ENCODE results near the gene SLC38A3. TPM values are rescaled to one million over a fixed set of nuclear protein-coding genes. Genes with fewer than 3 reads are reported as not detected.

Gene SLC38A3
- total and polyA plus RNA-seq, 9 of the 15 experiments (the other 6 are each of a cell fraction or from before 2014, with no cell fraction given), result 0.09 to 0.38 (median 0.16) TPM; not detected in 6

DNA sequence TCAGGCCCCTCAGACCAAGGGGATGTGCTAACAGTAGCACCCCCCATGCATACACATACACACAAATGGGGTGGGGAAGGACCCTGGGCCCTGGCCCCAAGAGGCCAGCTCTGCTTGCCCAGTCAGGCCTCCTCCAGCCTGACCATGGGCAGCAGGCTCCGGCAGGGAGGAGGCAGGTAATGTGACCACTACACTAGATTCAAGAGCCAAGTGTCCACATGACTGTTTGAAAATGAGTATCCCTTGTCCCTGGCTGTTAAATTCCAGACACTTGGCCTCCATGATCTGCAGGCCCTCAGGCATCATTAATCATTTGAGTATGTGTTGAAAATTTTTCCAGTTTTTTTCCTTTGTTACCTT is 17.1 kb downstream of the SLC38A3 start:
- Histone ChIP-seq H3K36me3 (ENCODE audit: control insufficient read depth, insufficient read depth, low read length) (no peaks in the 10 kb centered on the region), H3K4me3 (no peak overlapping the region), H3K79me2 (ENCODE audit: control insufficient read depth, insufficient read depth, low read length) (no peaks in the 10 kb centered on the region), H3K9me1 (ENCODE audit: control insufficient read depth, insufficient read depth, low read length) (no peaks in the 10 kb centered on the region), H3K9ac (ENCODE audit: insufficient read depth in 1 of 2, low read depth in 2 of 2, low read length in 2 of 2) (peak overlapping the region in 1 of 2 experiments; percentile 64; a peak in 1 of 4 replicates), H3K27ac (ENCODE audit: extremely low read depth, low read depth, low read length) (no peak overlapping the region), H4K20me1 (replicated peaks; ENCODE audit: control insufficient read depth, insufficient read depth, low read length) (no peaks in the 10 kb centered on the region), H3K4me2 (ENCODE audit: insufficient read depth, low read length) (no peak overlapping the region), H3K9me3 (replicated peaks; ENCODE audit: control insufficient read depth, insufficient read depth, low read depth, low read length) (no peaks in the 10 kb centered on the region), H3K27me3 (ENCODE audit: control insufficient read depth in 2 of 2, insufficient read depth in 2 of 2, low read length in 2 of 2) (peaks cover 3 to 19% of the 10 kb centered on the region in 2 experiments; a peak in 2 of 5 replicates), H2AFZ (ENCODE audit: low read depth, low read length) (no peak overlapping the region), H3K4me1 (replicated peaks in 1 of 2; ENCODE audit: control insufficient read depth in 2 of 2, insufficient read depth in 2 of 2, low read length in 2 of 2) (peaks cover 0 to 17% of the 10 kb centered on the region in 2 experiments)
- in situ Hi-C loops (cut with MboI) (no loop called here), intact Hi-C loops (cut with micrococcal nuclease) (loop anchor here (1.0 kb wide), 1 partner anchor 28 kb away; no protein-coding TSS in a partner anchor)
- DNase-seq (ENCODE audit: extremely low read depth in 1 of 4, low spot score in 3 of 4) (no peak), FAIRE-seq (no peak), ATAC-seq (no peak)
- CTCF ChIA-PET (ENCODE audit: low intra/inter-chr PET ratio), result interaction anchor here (0.7 kb wide), 1 partner anchor 520 kb away, joined by 3 read pairs; no protein-coding TSS in a partner anchor
- POLR2A ChIA-PET, result no interaction called here
- no TSS peak for BruUV-seq (replicated peaks)
- WGBS (ENCODE audit: insufficient coverage, low coverage, missing lambda C conversion rate), result 50% methylated on average over 1 of the region's 1 CpG
- no peak for TF ChIP-seq ZFX (CRISPR knock-in tag; IDR thresholded peaks at IDR 0.05)
- TF ChIP-seq E2F3 (CRISPR knock-in tag; IDR thresholded peaks at IDR 0.05), result no peak
- no peak for TF ChIP-seq ZFPM2 (CRISPR knock-in tag; IDR thresholded peaks at IDR 0.05)
- TF ChIP-seq ZNF354B (CRISPR knock-in tag; IDR thresholded peaks at IDR 0.05), result no peak
- TF ChIP-seq CBFA2T2 (conservative IDR thresholded peaks at IDR 0.05), result no peak
- no peak for TF ChIP-seq ZNF707 (CRISPR knock-in tag; conservative IDR thresholded peaks at IDR 0.05)
- TF ChIP-seq, protein P1, sequence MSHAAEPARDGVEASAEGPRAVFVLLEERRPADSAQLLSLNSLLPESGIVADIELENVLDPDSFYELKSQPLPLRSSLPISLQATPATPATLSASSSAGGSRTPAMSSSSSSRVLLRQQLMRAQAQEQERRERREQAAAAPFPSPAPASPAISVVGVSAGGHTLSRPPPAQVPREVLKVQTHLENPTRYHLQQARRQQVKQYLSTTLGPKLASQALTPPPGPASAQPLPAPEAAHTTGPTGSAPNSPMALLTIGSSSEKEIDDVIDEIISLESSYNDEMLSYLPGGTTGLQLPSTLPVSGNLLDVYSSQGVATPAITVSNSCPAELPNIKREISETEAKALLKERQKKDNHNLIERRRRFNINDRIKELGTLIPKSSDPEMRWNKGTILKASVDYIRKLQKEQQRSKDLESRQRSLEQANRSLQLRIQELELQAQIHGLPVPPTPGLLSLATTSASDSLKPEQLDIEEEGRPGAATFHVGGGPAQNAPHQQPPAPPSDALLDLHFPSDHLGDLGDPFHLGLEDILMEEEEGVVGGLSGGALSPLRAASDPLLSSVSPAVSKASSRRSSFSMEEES (CRISPR knock-in tag; IDR thresholded peaks at IDR 0.05), result no peak
- TF ChIP-seq XRCC4 (IDR thresholded peaks at IDR 0.05; ENCODE audit: extremely low read depth, insufficient read depth, insufficient read length), result no peak
- no peak for TF ChIP-seq XRCC3 (IDR thresholded peaks at IDR 0.05)
- no peak for TF ChIP-seq CBX3 (IDR thresholded peaks at IDR 0.05; ENCODE audit: borderline replicate concordance in 1 of 2, low read length in 2 of 2)
- no peak for TF ChIP-seq SMAD4 (CRISPR knock-in tag; conservative IDR thresholded peaks at IDR 0.05)
- TF ChIP-seq PHF20 (IDR thresholded peaks at IDR 0.05; ENCODE audit: partially characterized antibody), result no peak
- TF ChIP-seq, protein P2, sequence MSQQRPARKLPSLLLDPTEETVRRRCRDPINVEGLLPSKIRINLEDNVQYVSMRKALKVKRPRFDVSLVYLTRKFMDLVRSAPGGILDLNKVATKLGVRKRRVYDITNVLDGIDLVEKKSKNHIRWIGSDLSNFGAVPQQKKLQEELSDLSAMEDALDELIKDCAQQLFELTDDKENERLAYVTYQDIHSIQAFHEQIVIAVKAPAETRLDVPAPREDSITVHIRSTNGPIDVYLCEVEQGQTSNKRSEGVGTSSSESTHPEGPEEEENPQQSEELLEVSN (IDR thresholded peaks at IDR 0.05; ENCODE audit: borderline replicate concordance in 1 of 2, extremely low read depth in 1 of 2, insufficient read depth in 1 of 2, insufficient read length in 1 of 2, low read depth in 1 of 2, low read length in 1 of 2, poor library complexity in 1 of 2, severe bottlenecking in 1 of 2), result no peak
- TF ChIP-seq TRIM24 (IDR thresholded peaks at IDR 0.05), result no peak
- no peak for TF ChIP-seq ZKSCAN3 (CRISPR knock-in tag; IDR thresholded peaks at IDR 0.05)
- TF ChIP-seq, protein P3, sequence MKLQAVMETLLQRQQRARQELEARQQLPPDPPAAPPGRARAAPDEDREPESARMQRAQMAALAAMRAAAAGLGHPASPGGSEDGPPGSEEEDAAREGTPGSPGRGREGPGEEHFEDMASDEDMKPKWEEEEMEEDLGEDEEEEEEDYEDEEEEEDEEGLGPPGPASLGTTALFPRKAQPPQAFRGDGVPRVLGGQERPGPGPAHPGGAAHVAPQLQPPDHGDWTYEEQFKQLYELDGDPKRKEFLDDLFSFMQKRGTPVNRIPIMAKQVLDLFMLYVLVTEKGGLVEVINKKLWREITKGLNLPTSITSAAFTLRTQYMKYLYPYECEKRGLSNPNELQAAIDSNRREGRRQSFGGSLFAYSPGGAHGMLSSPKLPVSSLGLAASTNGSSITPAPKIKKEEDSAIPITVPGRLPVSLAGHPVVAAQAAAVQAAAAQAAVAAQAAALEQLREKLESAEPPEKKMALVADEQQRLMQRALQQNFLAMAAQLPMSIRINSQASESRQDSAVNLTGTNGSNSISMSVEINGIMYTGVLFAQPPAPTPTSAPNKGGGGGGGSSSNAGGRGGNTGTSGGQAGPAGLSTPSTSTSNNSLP (IDR thresholded peaks at IDR 0.05; ENCODE audit: borderline replicate concordance, low read depth, low read length), result no peak
- TF ChIP-seq KLF16 (IDR thresholded peaks at IDR 0.05), result no peak
- no peak for TF ChIP-seq LEF1 (IDR thresholded peaks at IDR 0.05)

Measured in K562 (cell line).